ENCODE results near the gene TSPAN6. TPM values are rescaled to one million over a fixed set of nuclear protein-coding genes. Genes with fewer than 3 reads are reported as not detected.

TSPAN6 gene
- total RNA-seq, 1 experiment from 2014 or later: 47.4 TPM

GRCh38 chrX:100611951-100612350 is 24.7 kb downstream of the TSPAN6 start:
- Histone ChIP-seq H3K27me3 (ENCODE audit: low read length) (no peaks in the 10 kb centered on the region; the same call in 1 of the 2 replicates), H3K79me2 (ENCODE audit: low read length) (no peaks in the 10 kb centered on the region), H2AFZ (ENCODE audit: low read length) (0 out of 2 replicates have a peak overlapping the region, but pooled peaks have one; percentile 34), H3K27ac (ENCODE audit: low read length) (no peak overlapping the region), H3K9me3 (ENCODE audit: low read length) (no peaks in the 10 kb centered on the region), H3K4me2 (ENCODE audit: low read length) (peak overlapping the region; percentile 39; the same call in 1 of the 2 replicates), H4K20me1 (ENCODE audit: low read length) (no peaks in the 10 kb centered on the region), H3K4me3 (ENCODE audit: low read length) (no peak overlapping the region), H3K9me2 (replicated peaks; ENCODE audit: low read length) (no peaks in the 10 kb centered on the region), H3K4me1 (ENCODE audit: insufficient read depth, low read length) (no peaks in the 10 kb centered on the region), H3K9ac (ENCODE audit: low read length) (no peak overlapping the region), H3F3A (ENCODE audit: low read length, unreplicated experiment) (no peaks in the 10 kb centered on the region), H3K36me3 (ENCODE audit: low read depth, low read length) (no peaks in the 10 kb centered on the region)
- ChIA-PET CTCF (no interaction called here), POLR2A (ENCODE audit: unreplicated experiment) (no interaction called here)
- no peak for DNase-seq
- TF ChIP-seq EZH2phosphoT487 (IDR thresholded peaks at IDR 0.05; ENCODE audit: borderline replicate concordance, low read length) (no peak), CTCF (conservative IDR thresholded peaks at IDR 0.05; ENCODE audit: low read depth, low read length) (no peak), EZH2 (IDR thresholded peaks at IDR 0.05; ENCODE audit: low read length, unreplicated experiment) (no peak)
- intact Hi-C loops (cut with micrococcal nuclease): no loop called here
- no TSS peak for BruUV-seq (replicated peaks)
- no peak for ATAC-seq

GRCh38 chrX:100609591-100609990 is 27.0 kb downstream of the TSPAN6 start:
- ChIA-PET CTCF (interaction anchor here (0.8 kb wide), 1 partner anchor 97 kb away, joined by 5 read pairs; no protein-coding TSS in a partner anchor), POLR2A (ENCODE audit: unreplicated experiment) (no interaction called here)
- H3K4me2 ChIP-seq (ENCODE audit: low read length): no peak overlapping the region
- no peaks in the 10 kb centered on the region for H3F3A ChIP-seq (ENCODE audit: low read length, unreplicated experiment)
- no peak overlapping the region for H2AFZ ChIP-seq (ENCODE audit: low read length)
- no peaks in the 10 kb centered on the region for H3K36me3 ChIP-seq (ENCODE audit: low read depth, low read length)
- ATAC-seq (no peak), DNase-seq (peak; percentile 4)
- H3K4me1 ChIP-seq (ENCODE audit: insufficient read depth, low read length): no peaks in the 10 kb centered on the region
- H3K9ac ChIP-seq (ENCODE audit: low read length): no peak overlapping the region
- no peaks in the 10 kb centered on the region for H4K20me1 ChIP-seq (ENCODE audit: low read length)
- no peaks in the 10 kb centered on the region; the same call in 1 of the 2 replicates for H3K27me3 ChIP-seq (ENCODE audit: low read length)
- TF ChIP-seq CTCF (conservative IDR thresholded peaks at IDR 0.05; ENCODE audit: low read depth, low read length) (peak; percentile 46; the same call in 1 of the 2 replicates), EZH2 (IDR thresholded peaks at IDR 0.05; ENCODE audit: low read length, unreplicated experiment) (no peak)
- H3K79me2 ChIP-seq (ENCODE audit: low read length): no peaks in the 10 kb centered on the region
- no peak overlapping the region for H3K4me3 ChIP-seq (ENCODE audit: low read length)
- intact Hi-C loops (cut with micrococcal nuclease): no loop called here
- no peak overlapping the region for H3K27ac ChIP-seq (ENCODE audit: low read length)
- no peaks in the 10 kb centered on the region for H3K9me2 ChIP-seq (replicated peaks; ENCODE audit: low read length)
- no TSS peak for BruUV-seq (replicated peaks)
- no peaks in the 10 kb centered on the region for H3K9me3 ChIP-seq (ENCODE audit: low read length)

GRCh38 chrX:100606753-100607152 is 29.9 kb downstream of the TSPAN6 start:
- Histone ChIP-seq H3K4me2 (ENCODE audit: low read length) (no peak overlapping the region), H2AFZ (ENCODE audit: low read length) (no peak overlapping the region), H3K4me3 (ENCODE audit: low read length) (no peak overlapping the region), H3K9me2 (replicated peaks; ENCODE audit: low read length) (no peaks in the 10 kb centered on the region), H3K9ac (ENCODE audit: low read length) (no peak overlapping the region), H3F3A (ENCODE audit: low read length, unreplicated experiment) (no peaks in the 10 kb centered on the region), H3K27me3 (ENCODE audit: low read length) (no peaks in the 10 kb centered on the region; the same call in 1 of the 2 replicates), H3K27ac (ENCODE audit: low read length) (no peak overlapping the region), H3K9me3 (ENCODE audit: low read length) (no peaks in the 10 kb centered on the region), H3K36me3 (ENCODE audit: low read depth, low read length) (no peaks in the 10 kb centered on the region), H4K20me1 (ENCODE audit: low read length) (no peaks in the 10 kb centered on the region), H3K4me1 (ENCODE audit: insufficient read depth, low read length) (no peaks in the 10 kb centered on the region), H3K79me2 (ENCODE audit: low read length) (no peaks in the 10 kb centered on the region)
- ChIA-PET POLR2A (ENCODE audit: unreplicated experiment) (no interaction called here), CTCF (no interaction called here)
- intact Hi-C loops (cut with micrococcal nuclease): no loop called here
- no peak for DNase-seq
- no peak for TF ChIP-seq EZH2 (IDR thresholded peaks at IDR 0.05; ENCODE audit: low read length, unreplicated experiment)
- TF ChIP-seq CTCF (conservative IDR thresholded peaks at IDR 0.05; ENCODE audit: low read depth, low read length): no peak
- no peak for TF ChIP-seq EZH2phosphoT487 (IDR thresholded peaks at IDR 0.05; ENCODE audit: borderline replicate concordance, low read length)
- no TSS peak for BruUV-seq (replicated peaks)
- ATAC-seq: no peak

Measured in PC-3 (cell line).